GM19324 (cell line): ENCODE data around the gene TAF3.

Experiments used
- ATAC-seq: cut with Tn5 transposase; IDR thresholded peaks from one replicate; pipeline ENCODE4 v1.9.1; 2021; ENCODE audit warnings: mild to moderate bottlenecking, moderate library complexity; ENCODE audit not compliant: unreplicated experiment, low FRiP score

Gene TAF3

GRCh38 chr10:8043569-8044306 lies 225.4 kb downstream of the TAF3 start:
- ATAC-seq, result no peak

GRCh38 chr10:8044331-8044907 lies 226.1 kb downstream of the TAF3 start:
- ATAC-seq, result no peak

GRCh38 chr10:8044908-8045725 lies 226.8 kb downstream of the TAF3 start:
- ATAC-seq, result no peak

DNA sequence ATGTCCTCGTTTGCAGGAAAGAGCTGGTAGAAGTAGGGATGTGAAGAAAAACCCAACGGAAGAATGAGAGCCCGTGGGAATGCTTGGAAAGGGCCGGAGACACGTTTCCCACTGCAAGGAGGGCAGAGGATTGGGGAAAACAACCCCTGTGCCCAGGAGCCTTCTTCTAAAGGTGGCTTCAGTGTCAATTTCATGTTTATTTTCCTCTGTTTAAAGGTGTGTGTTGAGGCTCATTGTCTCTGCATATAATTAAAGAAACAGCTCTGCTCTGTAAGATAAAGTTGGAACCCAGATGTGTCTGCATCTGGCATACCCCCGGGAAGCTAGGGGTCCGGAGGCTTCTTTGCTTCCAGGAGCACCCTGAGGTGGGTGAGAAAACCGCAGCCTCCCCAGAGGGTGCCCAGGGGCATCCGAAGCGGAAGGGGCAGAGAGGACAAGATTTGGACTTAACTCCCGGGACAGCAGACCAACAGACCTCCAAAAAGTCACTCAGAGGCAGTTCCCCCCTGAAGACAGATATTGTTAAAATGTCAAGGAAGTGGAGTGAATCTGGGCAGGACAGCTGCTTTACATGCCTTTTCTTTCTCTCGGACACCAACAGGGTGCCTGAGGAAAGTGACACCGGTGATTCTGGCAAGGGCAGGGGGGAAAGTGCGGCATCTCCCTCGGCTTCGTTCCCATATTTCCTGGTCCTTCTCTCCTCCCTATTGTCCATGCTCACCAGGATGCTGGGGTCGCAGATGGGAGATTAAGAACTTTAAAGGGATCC lies 227.6 kb downstream of the TAF3 start:
- no peak for ATAC-seq

GRCh38 chr10:8047452-8048280 lies 229.4 kb downstream of the TAF3 start:
- ATAC-seq, result no peak

DNA sequence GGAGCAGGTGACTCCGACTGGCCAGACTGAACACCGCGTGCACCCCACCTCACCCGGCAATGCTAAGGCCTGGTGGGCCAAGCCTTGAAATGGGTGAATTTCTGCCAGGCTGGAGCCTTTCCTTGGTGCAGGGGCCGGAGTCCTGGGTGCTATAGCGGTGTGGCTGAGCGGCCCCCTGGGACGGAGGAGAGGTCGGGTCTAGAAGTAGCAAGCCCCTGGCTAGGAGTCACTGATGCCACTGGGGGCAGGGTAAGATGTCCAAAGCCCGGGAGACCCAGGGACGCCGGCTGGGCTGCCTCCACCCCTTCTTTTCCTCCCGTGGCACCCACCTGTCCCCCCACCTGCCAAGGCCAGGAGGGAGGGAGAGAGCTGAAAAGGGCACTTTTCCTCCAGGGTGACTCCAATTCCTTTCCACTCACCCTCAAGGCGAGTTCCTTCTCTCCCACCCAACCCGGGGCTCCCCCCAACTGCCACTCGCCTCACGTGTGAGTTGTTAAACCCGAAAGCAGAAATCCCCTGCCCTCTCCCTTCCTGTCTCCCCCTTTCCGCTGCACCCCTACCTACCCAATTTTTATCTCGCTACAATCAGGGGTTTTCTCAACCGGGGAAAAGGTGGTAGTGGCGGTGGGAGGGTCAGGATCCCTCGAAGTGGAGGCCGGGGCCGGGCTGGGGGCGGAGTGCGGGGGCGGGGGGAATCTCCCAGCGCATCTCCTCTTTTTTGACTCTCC lies 230.1 kb downstream of the TAF3 start:
- no peak for ATAC-seq

DNA sequence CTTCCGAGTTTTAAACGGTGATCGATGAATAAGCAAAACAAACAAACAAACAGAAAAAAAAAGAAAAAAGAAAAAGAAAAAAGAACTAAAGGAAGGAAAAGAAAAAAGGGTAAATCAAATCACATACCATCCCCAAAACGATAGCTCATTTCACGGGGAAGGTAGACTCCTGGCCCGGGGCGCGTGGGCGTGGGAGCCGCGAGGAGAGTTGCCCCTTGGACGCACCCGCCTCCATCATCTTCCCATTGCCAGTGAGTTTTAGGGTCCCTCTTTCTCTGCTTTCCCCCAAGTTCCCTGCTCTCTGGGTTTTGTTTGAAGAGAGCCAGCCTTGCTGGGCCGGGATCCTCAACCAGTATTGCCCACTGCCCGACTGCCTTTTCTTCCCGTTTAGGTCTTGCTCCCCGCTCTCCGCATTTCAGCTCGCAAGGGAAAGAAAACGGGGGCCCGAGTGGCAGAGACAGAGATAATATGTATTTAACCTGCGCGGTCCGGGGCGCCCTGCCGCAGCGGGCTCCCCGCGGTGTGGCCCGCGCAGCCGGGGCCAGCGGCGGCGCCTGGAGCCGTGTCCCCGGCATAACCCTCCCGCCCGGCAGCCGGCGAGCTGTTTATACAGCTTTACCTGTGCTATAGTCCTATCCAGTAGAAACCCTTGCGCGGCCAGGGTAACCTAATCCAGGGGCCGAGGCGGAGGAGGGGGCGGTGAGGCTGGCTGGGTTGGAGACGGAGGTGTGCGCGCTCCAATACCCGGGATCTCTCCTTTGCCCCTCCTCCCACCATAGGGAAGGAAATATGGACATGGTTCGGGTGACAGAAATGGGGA lies 230.9 kb downstream of the TAF3 start:
- ATAC-seq, result no peak

DNA sequence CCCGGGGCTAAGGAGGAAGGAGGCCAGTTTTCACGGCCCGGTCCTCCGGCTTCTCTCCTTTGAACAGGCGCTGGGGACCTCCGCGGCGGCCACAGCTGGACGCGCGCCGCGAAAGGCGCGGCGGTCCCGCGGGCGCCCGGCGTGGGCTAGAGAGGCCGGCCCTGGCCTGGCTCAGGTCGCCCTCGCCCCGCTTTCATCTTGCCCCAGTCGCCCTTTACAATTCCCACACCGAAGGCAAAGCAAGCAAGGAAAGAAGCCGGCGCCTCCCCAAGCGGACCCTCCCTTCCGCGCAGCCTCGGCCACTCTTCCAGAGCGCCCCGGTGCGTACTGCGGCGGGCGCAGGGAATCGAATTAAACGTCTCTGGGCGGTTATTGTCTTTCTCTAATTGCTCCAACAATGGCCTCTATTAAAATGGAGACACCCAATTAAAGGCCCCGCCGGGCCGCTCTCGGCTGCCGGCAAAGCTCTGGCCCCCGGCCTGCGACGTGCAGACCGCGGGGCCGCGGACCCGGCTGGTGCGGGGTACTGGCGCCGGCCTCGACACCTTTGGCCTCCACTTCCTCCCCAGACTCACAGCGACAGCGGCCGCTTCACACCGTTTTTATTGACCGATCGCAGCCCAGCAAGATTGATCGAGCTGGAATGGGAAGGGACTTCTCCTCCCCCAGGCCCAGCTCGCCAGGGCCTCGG lies 231.7 kb downstream of the TAF3 start:
- ATAC-seq, result no peak

DNA sequence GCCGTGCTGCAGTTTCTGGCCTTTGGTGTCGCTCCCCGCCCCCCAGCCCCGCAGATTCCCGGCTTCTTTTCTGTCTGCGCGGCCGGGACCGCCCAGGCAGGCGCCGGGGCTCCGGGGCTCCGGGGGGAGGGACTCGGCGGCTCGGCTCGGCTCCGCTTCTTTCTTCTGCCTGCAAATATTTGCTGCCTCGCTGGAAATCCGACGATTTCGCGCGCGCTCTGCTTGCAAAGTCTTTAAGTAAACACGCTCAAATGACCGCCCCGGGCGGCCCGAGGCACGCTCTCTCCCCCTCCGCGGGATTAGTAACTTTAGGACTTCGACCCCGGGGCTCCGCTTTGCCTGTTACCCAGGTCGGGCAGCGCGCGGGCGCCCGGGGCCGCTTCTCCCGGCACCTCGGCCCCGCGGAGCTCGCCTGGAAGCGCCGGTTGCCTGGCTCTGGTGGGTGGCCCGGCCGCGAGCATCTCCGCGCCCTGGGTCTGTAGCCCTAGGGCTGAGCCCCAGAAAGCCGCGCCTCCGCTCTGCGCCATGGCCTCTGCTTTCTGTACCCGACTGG lies 232.3 kb downstream of the TAF3 start:
- no peak for ATAC-seq

DNA sequence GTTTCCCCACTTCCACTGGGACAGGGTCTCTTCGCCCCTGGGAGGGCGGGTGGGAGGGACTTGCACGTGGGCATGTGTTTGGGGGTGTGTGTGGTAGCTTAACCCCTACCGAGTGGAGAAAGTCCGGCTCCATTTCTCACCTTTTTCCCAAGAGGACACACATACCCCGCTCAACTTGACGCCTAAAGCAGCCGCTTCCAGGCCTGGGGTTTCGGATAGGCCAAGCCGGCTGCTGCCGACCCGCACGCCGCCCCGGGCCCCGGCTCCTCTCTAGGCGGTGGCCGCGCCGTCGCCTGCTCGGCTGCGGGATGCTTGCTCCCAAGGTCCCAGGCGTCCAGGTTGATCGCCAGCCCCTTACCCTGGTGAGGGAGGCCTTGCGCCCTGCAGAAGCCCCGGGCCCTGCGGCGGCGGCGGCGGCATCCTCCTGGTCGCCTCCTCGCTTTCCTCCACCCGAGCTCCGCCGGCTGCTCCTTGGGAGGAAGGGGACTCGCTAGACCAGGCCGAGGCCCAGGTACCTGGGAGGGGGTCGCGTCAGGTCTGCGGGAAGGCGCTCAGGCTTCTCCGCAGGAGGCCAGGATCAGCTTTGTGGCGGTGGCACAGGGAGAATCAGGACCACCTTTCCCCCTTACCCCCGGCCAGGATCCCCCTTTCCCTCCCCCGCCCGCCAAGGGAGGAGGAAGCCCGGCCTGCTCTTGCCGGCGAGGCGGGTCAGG lies 233.0 kb downstream of the TAF3 start:
- ATAC-seq, result no peak

GRCh38 chr10:8051851-8052257 lies 233.5 kb downstream of the TAF3 start:
- ATAC-seq, result no peak

DNA sequence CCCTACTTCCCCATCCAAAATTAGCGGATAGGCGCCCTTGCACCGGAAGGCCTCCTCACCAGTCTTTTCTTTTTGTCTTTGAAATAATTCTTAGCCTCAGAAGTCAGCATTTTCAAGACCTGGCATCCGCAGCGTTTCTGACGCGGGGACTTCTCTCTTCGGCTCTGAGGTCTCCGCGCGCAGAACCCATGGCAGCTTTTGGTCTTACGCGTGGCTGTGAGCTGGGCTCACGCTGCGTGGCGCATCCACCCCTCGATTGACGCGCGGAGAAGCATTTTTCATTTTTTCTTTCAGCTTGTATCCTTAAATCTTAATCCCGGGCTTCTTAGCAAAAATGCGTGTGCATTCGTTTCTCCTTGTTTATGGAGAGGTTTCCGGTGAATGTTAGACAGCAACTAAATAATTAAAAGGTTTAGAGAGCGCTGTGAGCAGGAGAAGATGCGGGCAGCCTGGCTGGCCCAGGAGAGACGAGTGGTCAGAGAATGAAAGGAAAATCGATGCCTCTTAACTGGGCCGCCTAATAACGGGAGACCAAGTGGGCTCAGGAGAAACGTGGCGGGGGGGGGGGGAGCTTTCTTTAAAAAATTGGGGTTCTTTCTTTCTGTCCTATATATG lies 234.1 kb downstream of the TAF3 start:
- ATAC-seq, result no peak

GRCh38 chr10:8052956-8053445 lies 234.7 kb downstream of the TAF3 start:
- no peak for ATAC-seq

- peak; percentile 69 for ATAC-seq
Measured at GRCh38 chr10:8053446-8054243, 235.3 kb downstream of the TAF3 start.

- ATAC-seq, result peak; percentile 16
Measured at GRCh38 chr10:8054244-8054493, 235.9 kb downstream of the TAF3 start.
